ENCODE results near the gene EML1.

DNA sequence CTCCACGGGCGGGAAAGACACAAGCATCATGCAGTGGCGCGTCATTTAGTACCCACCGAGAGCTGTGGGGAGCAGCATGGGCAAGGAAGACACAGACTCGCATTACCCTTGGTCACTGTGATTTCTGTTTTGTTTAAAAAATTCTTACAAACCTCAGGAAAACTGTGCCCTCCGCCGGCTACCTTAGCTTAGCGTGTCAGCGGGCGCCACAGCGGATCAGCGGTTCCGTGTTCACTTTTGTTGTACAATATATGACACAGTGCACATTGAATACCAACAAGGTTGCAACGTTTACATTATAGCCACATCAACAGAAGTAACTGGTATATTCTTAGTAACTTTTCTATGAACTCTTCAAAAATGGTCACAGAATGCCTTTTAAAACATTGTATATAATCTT, 146.9 kb downstream of the EML1 start:
- TF ChIP-seq, protein P1, sequence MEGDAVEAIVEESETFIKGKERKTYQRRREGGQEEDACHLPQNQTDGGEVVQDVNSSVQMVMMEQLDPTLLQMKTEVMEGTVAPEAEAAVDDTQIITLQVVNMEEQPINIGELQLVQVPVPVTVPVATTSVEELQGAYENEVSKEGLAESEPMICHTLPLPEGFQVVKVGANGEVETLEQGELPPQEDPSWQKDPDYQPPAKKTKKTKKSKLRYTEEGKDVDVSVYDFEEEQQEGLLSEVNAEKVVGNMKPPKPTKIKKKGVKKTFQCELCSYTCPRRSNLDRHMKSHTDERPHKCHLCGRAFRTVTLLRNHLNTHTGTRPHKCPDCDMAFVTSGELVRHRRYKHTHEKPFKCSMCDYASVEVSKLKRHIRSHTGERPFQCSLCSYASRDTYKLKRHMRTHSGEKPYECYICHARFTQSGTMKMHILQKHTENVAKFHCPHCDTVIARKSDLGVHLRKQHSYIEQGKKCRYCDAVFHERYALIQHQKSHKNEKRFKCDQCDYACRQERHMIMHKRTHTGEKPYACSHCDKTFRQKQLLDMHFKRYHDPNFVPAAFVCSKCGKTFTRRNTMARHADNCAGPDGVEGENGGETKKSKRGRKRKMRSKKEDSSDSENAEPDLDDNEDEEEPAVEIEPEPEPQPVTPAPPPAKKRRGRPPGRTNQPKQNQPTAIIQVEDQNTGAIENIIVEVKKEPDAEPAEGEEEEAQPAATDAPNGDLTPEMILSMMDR (IDR thresholded peaks at IDR 0.05): no peak
- no peak for TF ChIP-seq POLR2A (IDR thresholded peaks at IDR 0.05)
